DLD1 (cell line): ENCODE results near the gene ACTN2.

Source experiments
- in situ Hi-C: cut with HindIII; loops from 2 replicates; pipeline ENCODE4 v1.10.0; 2017; ENCODE audit warnings: low sequenced_read_pairs

Gene ACTN2

DNA sequence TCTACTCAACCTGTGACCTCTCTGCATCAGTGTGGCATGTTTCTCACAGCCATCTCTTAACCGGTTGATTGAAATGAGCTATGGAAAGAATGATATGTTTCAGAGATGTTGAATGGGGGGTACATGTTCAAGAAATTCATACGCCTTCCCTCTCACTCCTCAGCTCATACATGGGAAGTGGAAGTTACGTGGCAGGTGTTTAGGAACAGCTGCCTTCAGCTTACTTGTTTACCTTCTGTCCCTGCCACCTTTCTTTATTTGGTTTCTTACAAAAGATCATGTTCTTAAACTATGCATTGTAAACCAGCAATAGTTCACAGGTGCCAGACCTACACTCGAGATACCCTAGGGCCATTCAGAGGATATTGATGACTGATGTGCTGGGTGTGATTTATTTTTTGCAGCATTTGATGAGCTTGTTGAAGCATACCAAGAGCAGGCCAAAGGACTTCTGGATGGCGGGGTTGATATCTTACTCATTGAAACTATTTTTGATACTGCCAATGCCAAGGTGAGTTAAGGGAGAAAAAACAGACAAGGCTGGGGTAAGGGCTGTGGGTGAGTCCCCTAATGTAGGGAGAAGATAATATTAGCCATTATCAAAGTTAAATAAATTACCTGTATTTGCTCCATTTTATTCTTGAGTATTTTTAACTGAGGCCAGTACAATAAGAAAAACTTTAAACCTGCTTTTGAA, 126.2 kb downstream of the ACTN2 start:
- in situ Hi-C loops, result no loop called here
